ENCODE data around the gene N4BP2L2. TPM values are rescaled to one million over a fixed set of nuclear protein-coding genes. Genes with fewer than 3 reads are reported as not detected.

Gene N4BP2L2
- total and polyA plus RNA-seq, 2 of the 13 experiments (the other 11 are each of a cell fraction or from before 2014, with no cell fraction given) = 58.9 to 81.2 TPM

DNA sequence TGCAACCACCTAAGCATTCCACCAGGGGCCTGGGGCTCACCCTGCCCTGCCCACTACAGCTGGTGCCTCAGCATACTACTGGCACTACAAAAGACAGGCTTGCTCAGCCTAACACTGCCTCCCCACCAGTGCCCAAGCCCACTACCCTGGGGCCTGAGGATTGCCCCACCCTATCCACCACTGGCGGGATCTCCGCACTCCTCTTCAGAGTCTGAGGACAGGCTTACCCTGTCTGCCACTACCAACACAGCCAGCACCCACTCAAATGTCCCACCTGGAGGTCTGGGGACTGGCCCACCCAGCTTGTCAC is 83.0 kb downstream of the N4BP2L2 start (continued):
- TF ChIP-seq KDM5B (CRISPR knock-in tag; IDR thresholded peaks at IDR 0.05; ENCODE audit: borderline replicate concordance) (peak; percentile 26; the same call in 1 of the 2 replicates), ZNF432 (CRISPR knock-in tag; IDR thresholded peaks at IDR 0.05; ENCODE audit: borderline replicate concordance) (0 out of 2 replicates have a peak, but pooled peaks have one; percentile 48), ZSCAN31 (CRISPR knock-in tag; IDR thresholded peaks at IDR 0.05; ENCODE audit: low read depth) (0 out of 2 replicates have a peak, but pooled peaks have one; percentile 9), ZNF235 (CRISPR knock-in tag; IDR thresholded peaks at IDR 0.05; ENCODE audit: borderline replicate concordance) (0 out of 2 replicates have a peak, but pooled peaks have one; percentile 37), ZNF367 (CRISPR knock-in tag; IDR thresholded peaks at IDR 0.05; ENCODE audit: borderline replicate concordance) (no peak), DMAP1 (CRISPR knock-in tag; IDR thresholded peaks at IDR 0.05) (0 out of 2 replicates have a peak, but pooled peaks have one; percentile 6), FUBP1 (CRISPR knock-in tag; IDR thresholded peaks at IDR 0.05; ENCODE audit: borderline replicate concordance) (0 out of 2 replicates have a peak, but pooled peaks have one; percentile 15), ZNF687 (CRISPR knock-in tag; IDR thresholded peaks at IDR 0.05) (peak; percentile 83), ZNF569 (CRISPR knock-in tag; IDR thresholded peaks at IDR 0.05; ENCODE audit: borderline replicate concordance) (no peak), SALL1 (CRISPR knock-in tag; IDR thresholded peaks at IDR 0.05) (0 out of 2 replicates have a peak, but pooled peaks have one; percentile 27), HOXD1 (CRISPR knock-in tag; IDR thresholded peaks at IDR 0.05) (no peak), ZNF749 (CRISPR knock-in tag; IDR thresholded peaks at IDR 0.05; ENCODE audit: borderline replicate concordance) (no peak), ZMYM3 (CRISPR knock-in tag; IDR thresholded peaks at IDR 0.05) (peak; percentile 3; the same call in 1 of the 2 replicates), MTF2 (CRISPR knock-in tag; IDR thresholded peaks at IDR 0.05; ENCODE audit: borderline replicate concordance) (no peak), KDM2A (CRISPR knock-in tag; IDR thresholded peaks at IDR 0.05; ENCODE audit: borderline replicate concordance, low read depth) (peak; percentile 8; the same call in 1 of the 2 replicates), ATF7 (IDR thresholded peaks at IDR 0.05) (no peak), ATF7 (CRISPR knock-in tag; IDR thresholded peaks at IDR 0.05) (0 out of 2 replicates have a peak, but pooled peaks have one; percentile 45), ZBTB7A (CRISPR knock-in tag; IDR thresholded peaks at IDR 0.05) (peak; percentile 61), HMGXB4 (CRISPR knock-in tag; IDR thresholded peaks at IDR 0.05; ENCODE audit: borderline replicate concordance in 1 of 2, low read depth in 1 of 2) (0 out of 4 replicates have a peak, but pooled peaks of 1 of the 2 experiments have one; percentile 1)
- TF ChIP-seq, protein P1, sequence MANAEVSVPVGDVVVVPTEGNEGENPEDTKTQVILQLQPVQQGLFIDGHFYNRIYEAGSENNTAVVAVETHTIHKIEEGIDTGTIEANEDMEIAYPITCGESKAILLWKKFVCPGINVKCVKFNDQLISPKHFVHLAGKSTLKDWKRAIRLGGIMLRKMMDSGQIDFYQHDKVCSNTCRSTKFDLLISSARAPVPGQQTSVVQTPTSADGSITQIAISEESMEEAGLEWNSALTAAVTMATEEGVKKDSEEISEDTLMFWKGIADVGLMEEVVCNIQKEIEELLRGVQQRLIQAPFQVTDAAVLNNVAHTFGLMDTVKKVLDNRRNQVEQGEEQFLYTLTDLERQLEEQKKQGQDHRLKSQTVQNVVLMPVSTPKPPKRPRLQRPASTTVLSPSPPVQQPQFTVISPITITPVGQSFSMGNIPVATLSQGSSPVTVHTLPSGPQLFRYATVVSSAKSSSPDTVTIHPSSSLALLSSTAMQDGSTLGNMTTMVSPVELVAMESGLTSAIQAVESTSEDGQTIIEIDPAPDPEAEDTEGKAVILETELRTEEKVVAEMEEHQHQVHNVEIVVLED (CRISPR knock-in tag; IDR thresholded peaks at IDR 0.05; ENCODE audit: borderline replicate concordance) = 0 out of 2 replicates have a peak, but pooled peaks have one; percentile 0
